H9 (cell line): ENCODE results near the gene TFRC. TPM values are rescaled to one million over a fixed set of nuclear protein-coding genes. Genes with fewer than 3 reads are reported as not detected.

ENCODE experiments used
- DNase-seq: peaks from one replicate; pipeline ENCODE4 v3.0.0-alpha.2; 2017
- H2AFZ ChIP-seq: one replicate; pipeline ENCODE4 v1.6.1; 2013; ENCODE audit warnings: mild to moderate bottlenecking, low read length, control low read depth, moderate library complexity
- H2AK5ac ChIP-seq: 2 replicates; pipeline ENCODE4 v1.6.1; 2013; ENCODE audit warnings: low read length, control low read depth, mixed read lengths; ENCODE audit not compliant: insufficient read length
- H2BK120ac ChIP-seq: one replicate; pipeline ENCODE4 v1.6.1; 2013; ENCODE audit warnings: low read depth, mild to moderate bottlenecking, low read length, control low read depth, inconsistent platforms; ENCODE audit not compliant: poor library complexity, severe bottlenecking
- H2BK12ac ChIP-seq: 2 replicates; pipeline ENCODE4 v1.6.1; 2013; ENCODE audit warnings: low read length, control low read depth, mixed read lengths, low read depth; ENCODE audit not compliant: insufficient read length
- H2BK15ac ChIP-seq: 2 replicates; pipeline ENCODE4 v1.6.1; 2013; ENCODE audit warnings: low read depth, low read length, control low read depth
- H2BK20ac ChIP-seq: one replicate; pipeline ENCODE4 v1.6.1; 2013; ENCODE audit warnings: low read depth, mild to moderate bottlenecking, low read length, control low read depth, inconsistent platforms; ENCODE audit not compliant: poor library complexity, severe bottlenecking
- H2BK5ac ChIP-seq: 2 replicates; pipeline ENCODE4 v1.6.1; 2013; ENCODE audit warnings: low read length, control low read depth, mixed read lengths; ENCODE audit not compliant: insufficient read length
- H3K14ac ChIP-seq: 2 replicates; pipeline ENCODE4 v1.6.1; 2013; ENCODE audit warnings: low read length, control low read depth; ENCODE audit not compliant: insufficient read depth
- H3K18ac ChIP-seq: 2 replicates; pipeline ENCODE4 v1.6.1; 2013; ENCODE audit warnings: low read depth, mild to moderate bottlenecking, mixed read lengths, low read length, control low read depth; ENCODE audit not compliant: insufficient read length
- H3K23ac ChIP-seq: 2 replicates; pipeline ENCODE4 v1.6.1; 2013; ENCODE audit warnings: low read length, control low read depth, mixed read lengths, low read depth; ENCODE audit not compliant: insufficient read length
- H3K23me2 ChIP-seq: 2 replicates; pipeline ENCODE4 v1.6.1; 2013; ENCODE audit warnings: low read depth, mild to moderate bottlenecking, mixed read lengths, low read length, control low read depth; ENCODE audit not compliant: insufficient read length, poor library complexity, severe bottlenecking
- H3K27ac ChIP-seq: 2 replicates; pipeline ENCODE4 v1.5.1; 2013; ENCODE audit warnings: low read length, control low read depth, mixed read lengths, low read depth; ENCODE audit not compliant: insufficient read length
- H3K27me3 ChIP-seq: 2 replicates; pipeline ENCODE4 v1.6.1; 2013; ENCODE audit warnings: low read length, control low read depth, inconsistent platforms; ENCODE audit not compliant: insufficient read depth
- H3K4ac ChIP-seq: 2 replicates; pipeline ENCODE4 v1.6.1; 2013; ENCODE audit warnings: low read depth, mild to moderate bottlenecking, control low read depth, inconsistent platforms, low read length, moderate library complexity
- H3K4me1 ChIP-seq: 2 replicates; pipeline ENCODE4 v1.6.1; 2013; ENCODE audit warnings: low read length, control low read depth, inconsistent platforms; ENCODE audit not compliant: insufficient read depth
- H3K4me2 ChIP-seq: 2 replicates; pipeline ENCODE4 v1.6.1; 2013; ENCODE audit warnings: low read length, control low read depth, mixed read lengths; ENCODE audit not compliant: insufficient read length, insufficient read depth
- H3K56ac ChIP-seq: 2 replicates; pipeline ENCODE4 v1.6.1; 2013; ENCODE audit warnings: low read depth, mild to moderate bottlenecking, mixed read lengths, low read length, control low read depth; ENCODE audit not compliant: insufficient read length
- H3K79me1 ChIP-seq: 2 replicates; pipeline ENCODE4 v1.6.1; 2013; ENCODE audit warnings: low read depth, mild to moderate bottlenecking, moderate library complexity, low read length, control low read depth, inconsistent platforms; ENCODE audit not compliant: insufficient read depth, poor library complexity, severe bottlenecking
- H3K79me2 ChIP-seq: 2 replicates; pipeline ENCODE4 v1.6.1; 2013; ENCODE audit warnings: low read length, control low read depth, inconsistent platforms; ENCODE audit not compliant: insufficient read depth
- H3K9ac ChIP-seq: 2 replicates; pipeline ENCODE4 v1.6.1; 2013; ENCODE audit warnings: low read length, control low read depth, mixed read lengths; ENCODE audit not compliant: insufficient read length; ENCODE audit errors: extremely low read depth
- H3K9me3 ChIP-seq: one replicate; pipeline ENCODE4 v1.6.1; 2013; ENCODE audit warnings: low read depth, low read length, inconsistent platforms; ENCODE audit not compliant: control insufficient read depth
- H3T11ph ChIP-seq: one replicate; pipeline ENCODE4 v1.6.1; 2013; ENCODE audit warnings: mild to moderate bottlenecking, low read length, control low read depth, inconsistent platforms
- H4K20me1 ChIP-seq: one replicate; pipeline ENCODE4 v1.6.1; 2013; ENCODE audit not compliant: control insufficient read depth, insufficient read length, insufficient read depth
- H4K5ac ChIP-seq: 2 replicates; pipeline ENCODE4 v1.6.1; 2013; ENCODE audit warnings: low read depth, mild to moderate bottlenecking, mixed read lengths, low read length, control low read depth; ENCODE audit not compliant: insufficient read length
- H4K8ac ChIP-seq: replicated peaks from 2 replicates; pipeline ENCODE4 v1.6.1; 2013; ENCODE audit warnings: low read length, control low read depth, mixed read lengths, low read depth; ENCODE audit not compliant: insufficient read length
- H4K91ac ChIP-seq: 2 replicates; pipeline ENCODE4 v1.6.1; 2013; ENCODE audit warnings: low read depth, mild to moderate bottlenecking, moderate library complexity, mixed read lengths, low read length, control low read depth; ENCODE audit not compliant: insufficient read length
- H3K27ac Mint-ChIP-seq, 3 experiments: 2 replicates in 2 of 3; 3 replicates in 1 of 3; pipeline ENCODE4 v1.8.0; 2020 to 2021; ENCODE audit warnings: mixed read lengths in 3 of 3, mild to moderate bottlenecking in 1 of 3, moderate library complexity in 1 of 3
- H3K27me3 Mint-ChIP-seq: 2 replicates; pipeline ENCODE4 v1.8.0; 2021; ENCODE audit warnings: low read depth, mild to moderate bottlenecking, moderate library complexity, mixed read lengths
- H3K36me3 Mint-ChIP-seq, 3 experiments: 2 replicates in 2 of 3; 3 replicates in 1 of 3; pipeline ENCODE4 v1.8.0; 2020 to 2021; ENCODE audit warnings: low read depth in 3 of 3, mixed read lengths in 3 of 3; ENCODE audit not compliant: insufficient read depth in 1 of 3
- H3K4me1 Mint-ChIP-seq, 2 experiments: 2 replicates each; pipeline ENCODE4 v1.8.0; 2020; ENCODE audit warnings: mixed read lengths in 2 of 2
- H3K4me3 Mint-ChIP-seq, 2 experiments: 2 replicates in 1 of 2; 3 replicates in 1 of 2; pipeline ENCODE4 v1.8.0; 2020 to 2021; ENCODE audit warnings: mild to moderate bottlenecking in 2 of 2, mixed read lengths in 2 of 2, moderate library complexity in 1 of 2
- H3K9me3 Mint-ChIP-seq, 2 experiments: 2 replicates in 1 of 2; 3 replicates in 1 of 2; pipeline ENCODE4 v1.8.0; 2020; ENCODE audit warnings: mild to moderate bottlenecking in 2 of 2, mixed read lengths in 2 of 2, moderate library complexity in 1 of 2
- WGBS: extraction: QIAGEN DNeasy Blood & Tissue Kit; methylation state at CpG from one replicate; pipeline ENCODE4 v1.1.7; 2013; ENCODE audit warnings: missing lambda C conversion rate, low lambda C conversion rate, mixed read lengths; ENCODE audit not compliant: insufficient read length; ENCODE audit errors: extremely low coverage; 5-methylcytosine and 5-hydroxymethylcytosine counted together
- total RNA-seq: library from RNA; stranded (reverse); gene quantifications from 2 replicates; pipeline ENCODE4 v1.2.1, GENCODE V29; 2021
- TF ChIP-seq, protein P1 (sequence below): fragments of 200-600 bp; sonication (generic); conservative IDR thresholded peaks from 3 replicates; pipeline ENCODE4 v1.8.0; 2021; ENCODE audit warnings: antibody characterized with exemption, mild to moderate bottlenecking

The TFRC gene
- total RNA-seq, 1 experiment from 2014 or later = 135 TPM

DNA sequence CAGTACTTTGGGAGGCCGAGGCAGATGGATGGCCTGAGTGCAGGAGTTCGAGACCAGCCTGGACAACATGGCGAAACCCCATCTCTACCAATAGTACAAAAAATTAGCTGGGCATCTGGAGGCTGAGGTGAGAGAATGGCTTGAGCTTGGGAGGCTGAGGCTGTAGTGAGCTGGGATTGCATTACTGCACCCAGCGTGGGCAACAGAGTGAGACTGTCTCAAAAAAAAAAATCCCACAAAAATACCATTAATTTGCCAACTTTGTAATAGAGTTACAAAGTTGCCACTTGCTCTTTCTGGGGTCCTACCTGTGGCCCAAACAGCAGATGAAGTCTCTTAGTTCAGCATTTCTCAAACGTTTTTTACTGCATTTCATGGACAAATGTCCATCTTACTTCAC, 6.0 kb upstream of the TFRC start:
- Histone ChIP-seq H3K79me1 (no peaks in the 10 kb centered on the region), H2BK20ac (no peak overlapping the region), H3K56ac (no peak overlapping the region), H3K23ac (no peak overlapping the region), H2BK12ac (no peak overlapping the region), H2BK120ac (no peak overlapping the region), H3K79me2 (no peaks in the 10 kb centered on the region), H3K9me3 (no peaks in the 10 kb centered on the region), H2AFZ (no peak overlapping the region), H3K18ac (no peak overlapping the region), H3K23me2 (no peaks in the 10 kb centered on the region), H2BK15ac (no peak overlapping the region), H3K9ac (no peak overlapping the region), H4K8ac (no peak overlapping the region), H3K4me1 (no peaks in the 10 kb centered on the region), H3T11ph (no peak overlapping the region), H3K27me3 (no peaks in the 10 kb centered on the region), H4K5ac (no peak overlapping the region), H3K27ac (no peak overlapping the region), H4K91ac (no peak overlapping the region), H2AK5ac (no peak overlapping the region), H2BK5ac (no peak overlapping the region), H3K4ac (no peak overlapping the region), H4K20me1 (no peaks in the 10 kb centered on the region), H3K4me2 (no peak overlapping the region), H3K14ac (no peak overlapping the region)
- WGBS = no CpG with 5 or more reads among the region's 5 CpGs
- no peak for DNase-seq
- TF ChIP-seq, protein P1, sequence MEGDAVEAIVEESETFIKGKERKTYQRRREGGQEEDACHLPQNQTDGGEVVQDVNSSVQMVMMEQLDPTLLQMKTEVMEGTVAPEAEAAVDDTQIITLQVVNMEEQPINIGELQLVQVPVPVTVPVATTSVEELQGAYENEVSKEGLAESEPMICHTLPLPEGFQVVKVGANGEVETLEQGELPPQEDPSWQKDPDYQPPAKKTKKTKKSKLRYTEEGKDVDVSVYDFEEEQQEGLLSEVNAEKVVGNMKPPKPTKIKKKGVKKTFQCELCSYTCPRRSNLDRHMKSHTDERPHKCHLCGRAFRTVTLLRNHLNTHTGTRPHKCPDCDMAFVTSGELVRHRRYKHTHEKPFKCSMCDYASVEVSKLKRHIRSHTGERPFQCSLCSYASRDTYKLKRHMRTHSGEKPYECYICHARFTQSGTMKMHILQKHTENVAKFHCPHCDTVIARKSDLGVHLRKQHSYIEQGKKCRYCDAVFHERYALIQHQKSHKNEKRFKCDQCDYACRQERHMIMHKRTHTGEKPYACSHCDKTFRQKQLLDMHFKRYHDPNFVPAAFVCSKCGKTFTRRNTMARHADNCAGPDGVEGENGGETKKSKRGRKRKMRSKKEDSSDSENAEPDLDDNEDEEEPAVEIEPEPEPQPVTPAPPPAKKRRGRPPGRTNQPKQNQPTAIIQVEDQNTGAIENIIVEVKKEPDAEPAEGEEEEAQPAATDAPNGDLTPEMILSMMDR = no peak
- Mint-ChIP-seq H3K36me3 (no peaks in the 10 kb centered on the region), H3K27ac (peak overlapping the region in 1 of 3 experiments; percentile 28; a peak in 1 of 7 replicates), H3K9me3 (no peaks in the 10 kb centered on the region; a peak in 1 of 5 replicates), H3K4me1 (peaks cover 0 to 1% of the 10 kb centered on the region in 2 experiments; a peak in 1 of 4 replicates), H3K27me3 (peaks cover 4% of the 10 kb centered on the region), H3K4me3 (no peak overlapping the region)
